ENCODE results near the gene MAGEB17. TPM values are rescaled to one million over a fixed set of nuclear protein-coding genes. Genes with fewer than 3 reads are reported as not detected.

MAGEB17 gene
- total and polyA plus RNA-seq, 2 of the 8 experiments (the other 6 are each of a cell fraction or from before 2014, with no cell fraction given), result 0.48 to 1.1 TPM

DNA sequence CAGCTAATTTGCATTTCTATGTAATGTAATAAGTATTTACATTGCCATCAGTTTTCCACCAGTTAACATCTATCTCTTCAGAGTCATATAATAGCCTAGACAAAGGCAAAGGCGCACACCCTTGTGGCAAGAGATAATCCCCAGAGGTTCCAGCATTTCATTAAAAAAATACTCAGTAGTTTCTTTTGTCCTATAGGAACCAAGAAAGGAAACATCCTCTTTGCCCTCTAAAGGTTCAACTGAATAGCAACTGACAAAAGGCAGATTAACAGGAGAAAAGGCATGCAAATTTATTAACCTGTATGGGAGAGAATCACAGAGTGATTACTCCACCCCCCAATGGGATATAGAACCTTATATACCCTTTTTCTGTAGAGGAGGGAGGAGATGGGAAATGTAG, 48.4 kb downstream of the MAGEB17 start:
- Histone ChIP-seq H3K18ac (ENCODE audit: extremely low read depth, low read length) (no peak overlapping the region; the same call in 1 of the 2 replicates), H3K23ac (ENCODE audit: insufficient read length) (no peak overlapping the region), H3K4me1 (replicated peaks in 1 of 4; ENCODE audit: control insufficient read depth in 3 of 4, insufficient read depth in 4 of 4, low read length in 3 of 4) (peaks cover 2 to 16% (median 4%) of the 10 kb centered on the region in 4 experiments; a peak in 5 of 7 replicates), H3K4me2 (ENCODE audit: insufficient read depth in 1 of 2, low read depth in 2 of 2, low read length in 2 of 2) (peak overlapping the region; percentile 4 to 16; a peak in 2 of 4 replicates), H4K8ac (ENCODE audit: extremely low read depth, insufficient read depth, low read length) (no peak overlapping the region), H2AFZ (ENCODE audit: low read length) (no peak overlapping the region), H3K23me2 (ENCODE audit: low read depth, low read length) (no peaks in the 10 kb centered on the region), H2BK20ac (ENCODE audit: low read length) (no peak overlapping the region), H3K4me3 (ENCODE audit: extremely low read depth in 1 of 4, insufficient read depth in 2 of 4, low read depth in 3 of 4, low read length in 4 of 4) (no peak overlapping the region; a peak in 1 of 8 replicates), H3K9ac (replicated peaks in 1 of 4; ENCODE audit: extremely low read depth in 1 of 4, low read depth in 3 of 4, low read length in 3 of 4) (no peak overlapping the region), H2AK5ac (ENCODE audit: low read depth, low read length) (no peak overlapping the region), H4K20me1 (replicated peaks in 1 of 2; ENCODE audit: control insufficient read depth in 1 of 2, insufficient read depth in 2 of 2, low read length in 2 of 2) (no peaks in the 10 kb centered on the region), H3K9me3 (ENCODE audit: insufficient read depth in 2 of 2, low read depth in 1 of 2, low read length in 1 of 2) (no peaks in the 10 kb centered on the region; a peak in 1 of 4 replicates), H3K27me3 (replicated peaks in 1 of 4; ENCODE audit: control insufficient read depth in 3 of 4, extremely low read depth in 1 of 4, insufficient read depth in 3 of 4, low read length in 3 of 4) (no peaks in the 10 kb centered on the region), H3K79me2 (ENCODE audit: control insufficient read depth in 1 of 2, insufficient read depth in 2 of 2, low read length in 2 of 2) (no peaks in the 10 kb centered on the region), H2BK12ac (ENCODE audit: low read depth, low read length) (no peak overlapping the region), H4K5ac (ENCODE audit: insufficient read length, low read depth, low read length) (no peak overlapping the region), H3K56ac (replicated peaks; ENCODE audit: insufficient read length, low read depth, low read length) (no peak overlapping the region), H3K4ac (replicated peaks; ENCODE audit: insufficient read length, low read depth, low read length) (no peak overlapping the region), H3K79me1 (ENCODE audit: low read depth, low read length) (no peaks in the 10 kb centered on the region), H2BK120ac (replicated peaks; ENCODE audit: low read depth, low read length) (no peak overlapping the region), H2BK5ac (ENCODE audit: low read depth, low read length) (peak overlapping the region; percentile 6; the same call in 1 of the 2 replicates), H4K91ac (replicated peaks; ENCODE audit: insufficient read length, low read length) (no peak overlapping the region), H3K36me3 (ENCODE audit: control insufficient read depth in 2 of 4, insufficient read depth in 4 of 4, low read length in 3 of 4) (no peaks in the 10 kb centered on the region; a peak in 2 of 8 replicates), H3K14ac (ENCODE audit: insufficient read length) (no peak overlapping the region), H3K27ac (ENCODE audit: low read depth, low read length) (no peak overlapping the region), H2BK15ac (ENCODE audit: low read length) (no peak overlapping the region)
- POLR2A ChIA-PET (ENCODE audit: partially characterized antibody), result no interaction called here
- CTCF ChIA-PET (ENCODE audit: partially characterized antibody), result no interaction called here
- DNase-seq (ENCODE audit: low read depth in 1 of 2, low spot score in 2 of 2) (no peak), FAIRE-seq (peak; percentile 99)
- WGBS, 2 experiments (ENCODE audit: extremely low coverage in 1 of 2, insufficient coverage in 1 of 2, insufficient read length in 1 of 2, insufficient replicate concordance in 2 of 2, low coverage in 1 of 2, low lambda C conversion rate in 2 of 2, missing lambda C conversion rate in 1 of 2), result 0% methylated on average over 1 of the region's 1 CpG; no CpG with 5 or more reads in 1 of the 2 experiments
- no peak for TF ChIP-seq MAFK (IDR thresholded peaks at IDR 0.05; ENCODE audit: low read depth, low read length)
- TF ChIP-seq EP300 (IDR thresholded peaks at IDR 0.05; ENCODE audit: borderline replicate concordance in 1 of 2, low read depth in 2 of 2, low read length in 2 of 2), result 0 out of 3 replicates have a peak, but pooled peaks of 1 of the 2 experiments have one; percentile 15
- TF ChIP-seq SP1 (IDR thresholded peaks at IDR 0.05; ENCODE audit: low read depth, low read length), result peak; percentile 41; the same call in 1 of the 2 replicates
- no peak for TF ChIP-seq SAP30 (IDR thresholded peaks at IDR 0.05; ENCODE audit: insufficient read depth, insufficient replicate concordance, low read length)
